Common myeloid progenitor, CD34-positive (primary cell): ENCODE measurements around the gene ABI3BP.

Experiments used
- CTCF ChIA-PET: fragments of 350-600 bp; sonication (Branson Sonifier 250); formaldehyde crosslinking; loops from one replicate; lab custom pipeline; 2021; ENCODE audit warnings: antibody characterized with exemption; lab: Charles Lee
- POLR2A ChIA-PET: fragments of 350-600 bp; sonication (Branson Sonifier 250); formaldehyde crosslinking; loops from one replicate; lab custom pipeline; 2021; ENCODE audit warnings: antibody characterized with exemption; lab: Charles Lee
- DNase-seq, 3 donors: peaks; one replicate each; pipeline versions ENCODE4 v3.0.0 to v3.0.0-alpha.2; 2013
- H3K27ac ChIP-seq, 2 experiments: 1 replicate in 1 of 2; 2 replicates in 1 of 2; pipeline ENCODE4 v1.7.0; 2013; ENCODE audit warnings: inconsistent platforms in 2 of 2, low read length in 2 of 2, mild to moderate bottlenecking in 2 of 2, low read depth in 1 of 2, moderate library complexity in 1 of 2; ENCODE audit not compliant: severe bottlenecking in 2 of 2, insufficient read depth in 1 of 2, poor library complexity in 1 of 2
- H3K27me3 ChIP-seq, 5 experiments: replicated peaks in 2 of 5; 1 replicate in 3 of 5; 2 replicates in 2 of 5; pipeline versions ENCODE4 v1.6.1 to v1.7.0; 2013; ENCODE audit warnings: low read length in 4 of 5, mild to moderate bottlenecking in 2 of 5, moderate library complexity in 2 of 5, inconsistent platforms in 1 of 5; ENCODE audit not compliant: insufficient read depth in 5 of 5, control insufficient read depth in 4 of 5
- H3K36me3 ChIP-seq, 4 experiments: 1 replicate in 2 of 4; 2 replicates in 2 of 4; pipeline versions ENCODE4 v1.6.1 to v1.7.0; 2013; ENCODE audit warnings: low read length in 3 of 4, control low read depth in 1 of 4, mild to moderate bottlenecking in 1 of 4; ENCODE audit not compliant: control insufficient read depth in 4 of 4, insufficient read depth in 4 of 4
- H3K4me1 ChIP-seq, 4 experiments: 1 replicate in 3 of 4; 2 replicates in 1 of 4; pipeline versions ENCODE4 v1.6.1 to v1.7.1; 2013; ENCODE audit warnings: low read length in 3 of 4, mild to moderate bottlenecking in 3 of 4, control low read depth in 1 of 4, inconsistent platforms in 1 of 4, moderate library complexity in 1 of 4; ENCODE audit not compliant: control insufficient read depth in 4 of 4, insufficient read depth in 4 of 4; ENCODE audit errors: control extremely low read depth in 1 of 4
- H3K4me3 ChIP-seq, 7 experiments: 1 replicate in 4 of 7; 2 replicates in 3 of 7; pipeline versions ENCODE4 v1.5.1 to v1.7.0; 2013; ENCODE audit warnings: mild to moderate bottlenecking in 7 of 7, low read length in 6 of 7, moderate library complexity in 6 of 7, inconsistent platforms in 2 of 7, low read depth in 2 of 7, control low read depth in 1 of 7; ENCODE audit not compliant: insufficient read depth in 4 of 7, control insufficient read depth in 1 of 7; ENCODE audit errors: extremely low read depth in 1 of 7
- H3K9me3 ChIP-seq, 5 experiments: 1 replicate in 4 of 5; 2 replicates in 1 of 5; pipeline versions ENCODE4 v1.6.1 to v1.7.1; 2013; ENCODE audit warnings: low read length in 4 of 5, mild to moderate bottlenecking in 2 of 5, inconsistent platforms in 1 of 5, low read depth in 1 of 5, moderate library complexity in 1 of 5; ENCODE audit not compliant: control insufficient read depth in 4 of 5, insufficient read depth in 2 of 5; ENCODE audit errors: control extremely low read depth in 1 of 5
- WGBS: methylation state at CpG from one replicate; pipeline ENCODE4 v1.1.5; 2013; ENCODE audit not compliant: insufficient coverage; 5-methylcytosine and 5-hydroxymethylcytosine counted together

ABI3BP gene

GRCh38 chr3:100966049-100966491 is 27.2 kb downstream of the ABI3BP start:
- no CpG with 5 or more reads among the region's 3 CpGs for WGBS
- ChIA-PET POLR2A (no interaction called here), CTCF (no interaction called here)
- Histone ChIP-seq H3K27me3 (peaks cover 0 to 3% (median 0%) of the 10 kb centered on the region in 5 experiments), H3K9me3 (peaks cover 0 to 3% (median 2%) of the 10 kb centered on the region in 5 experiments), H3K27ac (no peak overlapping the region), H3K4me3 (no peak overlapping the region), H3K4me1 (no peaks in the 10 kb centered on the region), H3K36me3 (no peaks in the 10 kb centered on the region)
- no peak for DNase-seq

GRCh38 chr3:100963041-100963440 is 30.2 kb downstream of the ABI3BP start:
- no CpG with 5 or more reads among the region's 1 CpG for WGBS

GRCh38 chr3:100957261-100957986 is 35.8 kb downstream of the ABI3BP start:
- Histone ChIP-seq H3K4me3 (no peak overlapping the region), H3K27ac (no peak overlapping the region), H3K27me3 (no peaks in the 10 kb centered on the region), H3K4me1 (no peaks in the 10 kb centered on the region), H3K36me3 (no peaks in the 10 kb centered on the region), H3K9me3 (peaks cover 0 to 16% (median 4%) of the 10 kb centered on the region in 5 experiments)
- DNase-seq = no peak
- ChIA-PET CTCF (no interaction called here), POLR2A (no interaction called here)
- WGBS = 97% methylated on average over 3 of the region's 3 CpGs

More at GRCh38 chr3:100963041-100963440, 30.2 kb downstream of the ABI3BP start:
- CTCF ChIA-PET = interaction anchor here (1.0 kb wide), 1 partner anchor 11 kb away, joined by 3 read pairs; no protein-coding TSS in a partner anchor
- no peak for DNase-seq
- Histone ChIP-seq H3K4me1 (no peaks in the 10 kb centered on the region), H3K27me3 (no peaks in the 10 kb centered on the region), H3K27ac (no peak overlapping the region), H3K36me3 (no peaks in the 10 kb centered on the region), H3K4me3 (no peak overlapping the region), H3K9me3 (peaks cover 2 to 16% (median 4%) of the 10 kb centered on the region in 5 experiments)
- POLR2A ChIA-PET = no interaction called here

- no peaks in the 10 kb centered on the region for H3K27me3 ChIP-seq
- no peak for DNase-seq
- H3K9me3 ChIP-seq = peaks cover 0 to 15% (median 4%) of the 10 kb centered on the region in 5 experiments
- no peak overlapping the region for H3K27ac ChIP-seq
- no peaks in the 10 kb centered on the region for H3K36me3 ChIP-seq
- POLR2A ChIA-PET = no interaction called here
- H3K4me3 ChIP-seq = no peak overlapping the region
- 95% methylated on average over 2 of the region's 2 CpGs for WGBS
- H3K4me1 ChIP-seq = no peaks in the 10 kb centered on the region
- CTCF ChIA-PET = no interaction called here
These were observed 36.9 kb downstream of the ABI3BP start for GRCh38 chr3:100956276-100956675.

GRCh38 chr3:100954990-100955389 is 38.2 kb downstream of the ABI3BP start:
- ChIA-PET POLR2A (interaction anchor here (0.6 kb wide), 1 partner anchor 154 kb away, joined by 3 read pairs; no protein-coding TSS in a partner anchor), CTCF (no interaction called here)
- H3K9me3 ChIP-seq = peaks cover 0 to 8% (median 4%) of the 10 kb centered on the region in 5 experiments
- no peaks in the 10 kb centered on the region for H3K27me3 ChIP-seq
- no peaks in the 10 kb centered on the region for H3K36me3 ChIP-seq
- no peak for DNase-seq
- no peaks in the 10 kb centered on the region for H3K4me1 ChIP-seq
- 97% methylated on average over 3 of the region's 4 CpGs for WGBS
- H3K4me3 ChIP-seq = no peak overlapping the region
- H3K27ac ChIP-seq = no peak overlapping the region

GRCh38 chr3:100954199-100954935 is 38.9 kb downstream of the ABI3BP start:
- 90% methylated on average over 2 of the region's 3 CpGs for WGBS

GRCh38 chr3:100953103-100953502 is 40.1 kb downstream of the ABI3BP start:
- ChIA-PET POLR2A (no interaction called here), CTCF (interaction anchor here (1.0 kb wide), 2 partner anchors 14 to 94 kb away, joined by 3 read pairs; no protein-coding TSS in a partner anchor)
- Histone ChIP-seq H3K27me3 (no peaks in the 10 kb centered on the region), H3K4me1 (no peaks in the 10 kb centered on the region), H3K4me3 (no peak overlapping the region), H3K36me3 (no peaks in the 10 kb centered on the region), H3K9me3 (no peaks in the 10 kb centered on the region), H3K27ac (no peak overlapping the region)
- DNase-seq = no peak
- WGBS = 82% methylated on average over 3 of the region's 4 CpGs

More at GRCh38 chr3:100954199-100954935, 38.9 kb downstream of the ABI3BP start:
- CTCF ChIA-PET = no interaction called here
- DNase-seq = no peak
- POLR2A ChIA-PET = no interaction called here
- Histone ChIP-seq H3K27me3 (no peaks in the 10 kb centered on the region), H3K9me3 (peaks cover 0 to 6% (median 0%) of the 10 kb centered on the region in 5 experiments), H3K27ac (no peak overlapping the region), H3K4me3 (no peak overlapping the region), H3K4me1 (no peaks in the 10 kb centered on the region), H3K36me3 (no peaks in the 10 kb centered on the region)
